GM19240 (cell line): ENCODE data around the gene VSTM2B.

ENCODE experiments used
- DNase-seq: peaks from one replicate; pipeline ENCODE4 v3.0.0; 2011; ENCODE audit warnings: low spot score; ENCODE audit not compliant: insufficient read length

VSTM2B gene

DNA sequence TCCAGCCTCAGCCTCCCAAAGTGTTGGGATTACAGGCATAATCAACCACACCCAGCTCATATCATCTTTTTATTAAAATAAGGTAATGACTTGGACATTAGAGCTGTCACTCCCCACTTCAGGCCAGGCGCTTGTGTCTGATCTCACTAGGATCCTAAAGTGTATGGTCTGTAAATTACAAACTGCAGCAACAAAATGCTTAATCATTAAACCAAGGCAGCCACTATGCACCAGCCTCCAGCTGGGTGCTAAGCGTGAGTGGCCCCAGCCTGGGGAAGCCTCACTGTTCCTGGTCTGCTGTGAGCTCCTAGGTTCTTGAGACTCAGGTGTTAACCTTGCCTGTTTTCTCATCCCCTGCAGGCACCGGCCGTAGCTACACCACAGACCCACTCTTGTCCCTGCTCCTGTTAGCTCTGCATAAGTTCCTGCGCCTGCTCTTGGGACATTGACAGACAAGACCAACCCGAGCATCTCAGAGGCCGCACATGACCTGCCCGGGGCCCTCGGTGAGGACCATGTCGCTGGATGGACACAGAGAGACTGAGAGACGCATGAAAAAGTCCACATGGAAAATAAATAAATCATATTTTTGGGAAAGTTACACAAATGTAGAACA lies 37.8 kb downstream of the VSTM2B start:
- no peak for DNase-seq

DNA sequence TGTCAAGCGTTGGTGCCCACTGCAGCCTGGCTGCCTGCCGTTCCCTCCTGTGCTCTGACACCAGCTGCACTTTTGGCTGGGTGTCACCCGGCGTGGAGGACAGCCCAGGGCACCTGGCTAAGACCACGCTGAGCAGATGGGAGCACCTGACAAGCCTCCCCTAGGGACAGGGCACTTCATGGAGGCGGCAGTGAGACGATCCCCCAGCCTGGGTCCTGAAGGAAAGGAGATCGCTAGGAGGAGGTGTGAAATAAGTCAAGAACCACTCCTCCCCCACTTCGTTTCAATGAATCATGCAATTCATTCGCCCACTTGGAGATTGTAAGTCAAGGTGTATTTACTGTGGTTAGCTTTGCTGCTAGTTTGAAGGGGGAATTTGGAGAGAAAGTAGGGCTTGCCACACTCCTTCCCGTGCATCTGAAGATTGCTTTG lies 38.8 kb downstream of the VSTM2B start:
- no peak for DNase-seq

DNA sequence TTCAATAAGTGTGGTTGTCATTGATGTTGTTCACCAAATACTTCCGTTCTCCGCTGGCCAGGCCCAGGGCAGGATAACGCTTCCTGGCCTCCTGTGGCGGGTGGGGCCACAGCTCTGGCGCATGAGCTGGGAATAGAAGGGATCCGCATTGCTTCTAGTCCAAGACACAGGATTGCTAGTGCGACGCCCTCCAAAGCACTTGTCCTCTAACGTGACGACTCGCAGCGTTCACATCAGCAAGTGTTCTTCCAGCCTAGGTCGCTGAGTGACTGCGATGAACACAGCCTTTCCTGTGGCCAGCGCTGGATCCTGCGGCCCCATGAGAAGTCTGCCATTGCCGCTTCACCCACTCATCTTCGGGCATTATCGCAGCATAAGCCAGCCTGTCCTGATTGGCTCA lies 39.4 kb downstream of the VSTM2B start:
- DNase-seq, result no peak

DNA sequence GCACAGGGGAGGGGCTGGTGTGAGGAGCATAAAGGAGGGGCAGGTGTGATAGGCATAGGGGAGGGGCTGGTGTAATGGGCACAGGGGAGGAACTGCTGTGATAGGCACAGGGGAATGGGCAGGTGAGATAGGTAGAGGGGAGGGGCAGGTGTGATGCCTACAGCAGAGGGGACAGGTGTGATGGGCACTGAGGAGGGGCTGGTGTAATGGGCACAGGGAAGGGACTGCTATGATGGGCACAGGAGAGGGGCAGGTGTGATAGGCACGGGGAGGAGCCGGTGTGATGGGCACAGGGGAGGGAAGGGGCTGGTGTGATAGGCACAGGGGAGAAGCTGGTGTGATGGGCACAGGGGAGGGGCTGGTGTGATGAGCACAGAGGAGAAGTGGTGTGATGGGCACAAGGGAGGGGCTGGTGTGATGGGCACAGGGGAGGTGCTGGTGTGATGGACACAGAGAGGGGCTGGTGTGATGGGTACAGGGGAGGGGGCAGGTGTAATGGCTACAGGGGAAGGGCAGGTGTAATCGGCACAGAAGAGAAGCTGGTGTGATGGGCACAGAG lies 40.8 kb downstream of the VSTM2B start:
- no peak for DNase-seq

DNA sequence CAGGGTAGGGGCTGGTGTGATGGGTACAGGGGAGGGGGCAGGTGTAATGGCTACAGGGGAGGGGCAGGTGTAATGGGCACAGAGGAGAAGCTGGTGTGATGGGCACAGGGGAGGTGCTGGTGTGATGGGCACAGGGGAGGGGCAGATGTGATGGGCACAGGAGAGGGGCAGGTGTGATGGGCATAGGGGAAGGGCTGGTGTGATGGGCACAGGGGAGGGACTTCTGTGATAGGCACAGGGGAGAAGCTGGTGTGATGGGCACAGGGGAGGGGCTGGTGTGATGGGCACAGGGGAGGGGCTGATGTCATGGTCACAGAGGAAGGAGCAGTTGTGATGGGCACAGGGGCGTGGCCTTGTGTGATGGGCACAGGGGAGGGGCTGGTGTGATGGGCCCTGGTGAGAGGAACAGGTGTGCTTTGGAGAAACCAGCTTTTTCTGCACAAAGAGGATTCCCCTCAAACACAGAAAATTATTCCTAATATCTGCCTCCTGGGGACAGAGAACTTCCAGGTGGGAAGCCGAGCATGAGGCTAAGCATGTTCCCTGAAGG lies 41.6 kb downstream of the VSTM2B start:
- DNase-seq, result no peak

DNA sequence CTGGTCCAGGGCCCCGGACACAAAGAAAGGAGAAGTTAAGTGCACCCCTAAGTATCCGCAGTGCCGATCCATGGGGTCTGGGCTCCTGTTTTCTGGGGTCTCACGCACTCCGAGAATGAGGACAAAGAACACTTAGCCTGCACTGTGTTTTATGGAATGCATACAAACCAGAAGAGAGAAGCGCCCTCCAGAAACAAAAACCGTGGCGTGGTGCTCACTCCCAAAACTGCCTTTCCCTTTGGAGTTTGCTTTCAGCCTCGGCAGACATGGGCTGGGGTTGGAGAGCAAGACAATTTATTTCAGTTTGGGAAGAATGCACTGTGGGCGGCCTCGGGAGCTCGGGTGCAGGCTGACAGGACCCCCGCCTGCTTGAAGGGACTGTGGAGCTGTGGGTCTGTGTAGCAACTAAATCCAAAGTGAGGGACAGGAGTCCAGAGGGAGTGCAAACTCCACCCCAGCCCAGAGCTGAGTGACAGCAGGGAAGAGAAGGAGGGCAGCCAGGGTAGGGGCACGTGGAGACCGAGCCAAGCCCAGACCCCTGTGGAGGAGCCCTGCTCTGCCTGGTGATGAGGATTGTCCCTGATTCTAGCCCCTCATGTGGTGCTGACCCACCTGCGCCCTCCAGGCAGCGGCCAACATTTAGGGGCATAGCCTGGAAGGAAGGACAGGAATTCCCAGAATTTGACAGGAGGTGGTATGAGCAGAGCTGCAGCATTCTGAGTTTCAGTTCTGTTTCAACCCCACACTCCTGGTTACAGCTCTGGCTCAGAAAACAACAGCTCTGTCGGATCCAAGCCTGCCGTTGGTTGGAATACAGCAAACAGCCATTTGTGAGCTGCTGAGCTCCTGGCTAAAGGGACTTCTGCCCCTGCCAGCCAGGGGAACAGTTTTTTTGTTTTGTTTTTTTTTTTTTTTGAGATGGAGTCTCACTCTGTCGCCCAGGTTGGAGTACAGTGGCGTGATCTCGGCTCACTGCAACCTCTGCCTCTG lies 42.5 kb downstream of the VSTM2B start:
- DNase-seq, result no peak

DNA sequence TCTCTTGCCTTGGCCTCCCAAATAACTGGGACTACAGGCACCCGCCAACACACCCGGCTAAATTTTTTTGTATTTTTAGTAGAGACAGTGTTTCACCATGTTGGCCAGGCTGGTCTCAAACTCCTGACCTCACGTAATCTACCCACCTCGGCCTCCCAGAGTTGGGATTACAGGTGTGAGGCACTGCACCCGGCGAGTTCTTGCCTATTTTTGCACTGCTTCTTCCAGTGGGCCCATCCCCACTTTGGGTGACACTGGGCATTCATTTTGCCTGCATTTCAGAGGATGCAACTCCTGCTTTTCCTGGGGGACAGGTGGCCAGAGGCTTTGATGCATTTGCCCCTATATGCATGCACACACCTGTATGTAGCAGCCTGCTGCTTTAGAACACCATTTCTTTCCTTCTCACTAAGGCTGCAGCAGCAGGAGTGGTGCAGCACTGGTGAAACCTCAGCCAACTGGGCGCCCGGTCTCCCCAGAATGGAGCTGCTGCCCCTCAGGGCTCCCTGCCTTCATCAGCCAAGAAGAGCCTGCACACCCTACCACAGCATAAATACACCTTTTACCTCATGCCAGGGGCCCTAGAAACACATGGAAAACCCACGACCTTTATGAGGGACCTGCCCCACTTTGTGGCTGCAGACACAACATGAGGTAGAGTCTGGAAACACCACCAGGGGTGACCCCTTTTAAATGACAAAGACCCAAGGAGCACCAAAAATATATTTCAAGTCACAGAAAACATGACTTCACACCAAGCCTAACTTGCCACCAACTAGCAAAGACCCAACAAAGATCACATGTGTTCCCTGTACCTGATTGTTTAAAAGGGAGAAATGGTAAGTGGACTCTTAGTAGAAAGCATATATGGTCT lies 43.5 kb downstream of the VSTM2B start:
- DNase-seq, result no peak

DNA sequence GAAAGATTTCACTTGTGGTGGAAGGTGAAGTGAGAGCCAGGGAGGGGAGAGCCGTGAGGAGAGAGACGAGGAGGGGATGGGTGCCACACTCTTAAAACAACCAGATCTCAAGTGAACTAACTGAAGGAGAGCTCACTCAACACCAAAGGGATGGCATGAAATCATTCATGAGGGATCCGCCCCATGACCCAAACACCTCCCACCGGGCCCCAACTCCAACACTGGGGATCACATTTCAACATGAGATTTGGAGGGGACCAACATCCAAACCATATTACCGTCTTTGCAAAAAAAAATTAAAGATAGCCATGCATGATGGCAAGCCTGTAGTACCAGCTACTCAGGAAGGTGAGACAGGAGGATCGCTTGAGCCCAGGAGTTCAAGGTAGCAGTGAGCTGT lies 45.4 kb downstream of the VSTM2B start:
- DNase-seq, result no peak

DNA sequence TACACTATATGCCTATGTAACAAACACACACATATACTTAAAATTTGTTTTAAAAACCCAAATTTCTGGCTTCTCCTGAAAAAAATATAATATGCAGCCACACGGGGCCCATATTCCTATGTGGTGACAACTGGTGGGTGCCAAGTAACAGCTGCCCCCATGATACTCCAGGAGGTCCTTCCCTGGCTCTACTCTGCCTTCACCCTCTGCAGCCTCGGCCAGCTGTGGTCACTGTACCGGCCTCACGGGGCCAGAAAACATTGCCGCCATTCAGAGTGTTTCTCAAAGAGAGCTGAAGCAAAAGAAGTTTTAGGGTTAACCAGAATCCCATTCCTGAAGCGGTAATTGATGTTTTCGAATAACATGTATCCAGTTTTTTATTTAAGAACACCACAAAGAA lies 47.7 kb downstream of the VSTM2B start:
- no peak for DNase-seq

DNA sequence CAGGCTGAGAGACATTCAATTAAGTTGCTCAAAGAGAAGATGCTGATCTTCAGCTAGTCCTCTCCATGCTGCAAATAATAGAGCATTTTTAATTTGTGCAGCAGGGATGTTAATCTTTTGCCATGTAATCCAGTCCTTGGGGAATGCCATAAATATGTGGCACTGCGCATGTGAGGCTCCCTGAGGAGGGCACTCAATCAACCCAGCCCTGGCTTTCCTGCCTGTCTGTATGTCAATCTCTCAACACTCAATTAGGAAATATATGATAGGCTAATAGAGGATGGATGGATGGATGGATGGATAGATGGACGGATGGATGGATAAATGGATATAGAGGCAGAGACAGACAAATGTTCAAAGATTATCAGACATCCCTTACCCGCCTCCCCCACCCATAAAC lies 48.7 kb downstream of the VSTM2B start:
- no peak for DNase-seq

DNA sequence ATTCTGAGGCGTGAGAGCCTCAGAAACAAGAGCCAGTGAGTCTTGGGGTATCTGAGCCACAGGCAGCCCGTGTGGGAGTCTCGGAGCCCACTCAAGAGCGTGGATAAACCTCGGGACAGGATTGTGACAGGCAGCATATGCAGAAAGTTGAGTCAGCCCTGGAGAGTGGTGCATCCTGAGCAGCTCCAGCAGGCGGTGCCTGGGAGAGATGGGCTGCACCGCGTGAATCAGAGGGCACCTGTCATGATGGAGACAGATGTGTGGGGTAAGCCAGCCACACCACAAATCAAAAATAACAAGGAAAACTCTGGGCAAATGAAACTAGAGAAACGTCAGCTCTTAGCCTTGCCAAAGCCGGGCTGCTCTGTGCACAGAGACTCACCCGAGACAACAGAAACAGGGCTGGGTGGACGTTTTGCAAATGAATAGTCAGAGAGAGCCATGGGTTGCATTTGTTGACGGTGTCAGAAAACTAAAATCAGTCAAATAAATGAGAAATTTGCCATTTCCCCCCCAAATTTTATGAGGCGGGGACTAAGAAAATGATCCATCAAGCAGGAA lies 50.3 kb downstream of the VSTM2B start:
- no peak for DNase-seq

DNA sequence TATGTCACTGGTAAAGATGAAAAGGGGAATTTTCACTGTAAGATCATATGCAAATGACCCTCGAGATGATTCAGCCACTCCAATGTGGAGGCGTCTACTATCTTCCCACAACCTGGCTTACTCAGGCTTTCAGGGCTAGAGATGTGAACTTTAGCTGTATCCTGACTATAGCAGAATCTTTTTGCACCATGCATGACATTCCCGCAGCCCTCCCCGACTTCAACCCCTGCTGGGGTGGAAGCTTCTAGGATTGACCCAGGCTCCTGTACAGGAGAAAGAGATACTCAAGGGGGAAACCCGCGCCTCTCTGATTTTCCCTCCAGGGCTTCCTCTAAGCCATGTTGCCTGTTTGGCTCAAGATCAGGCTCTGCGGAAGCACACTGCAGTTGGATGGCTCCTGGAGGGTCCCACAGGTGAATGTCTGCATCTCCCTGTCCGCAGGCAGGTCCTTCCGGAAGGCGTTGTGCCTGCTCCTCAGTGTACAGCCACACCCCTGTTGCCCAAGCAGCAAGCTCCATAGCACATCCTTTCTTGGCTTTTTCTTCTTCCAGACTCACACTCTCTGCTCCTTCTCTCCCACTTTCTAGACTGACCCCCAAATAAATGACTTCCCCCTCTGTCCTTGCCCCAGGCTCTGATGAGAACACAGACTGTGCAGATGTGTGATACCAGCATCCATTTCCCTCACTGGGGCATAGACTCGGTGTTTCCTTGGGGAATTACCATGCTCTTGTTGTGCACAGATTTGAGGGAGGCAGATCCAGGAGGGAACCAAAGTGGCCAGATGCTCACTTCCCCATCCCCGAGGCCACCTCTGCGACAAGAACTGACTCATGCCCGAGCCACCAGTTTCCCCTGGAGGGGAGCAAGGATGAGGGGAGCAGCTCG lies 51.2 kb downstream of the VSTM2B start:
- peak; percentile 9 for DNase-seq

DNA sequence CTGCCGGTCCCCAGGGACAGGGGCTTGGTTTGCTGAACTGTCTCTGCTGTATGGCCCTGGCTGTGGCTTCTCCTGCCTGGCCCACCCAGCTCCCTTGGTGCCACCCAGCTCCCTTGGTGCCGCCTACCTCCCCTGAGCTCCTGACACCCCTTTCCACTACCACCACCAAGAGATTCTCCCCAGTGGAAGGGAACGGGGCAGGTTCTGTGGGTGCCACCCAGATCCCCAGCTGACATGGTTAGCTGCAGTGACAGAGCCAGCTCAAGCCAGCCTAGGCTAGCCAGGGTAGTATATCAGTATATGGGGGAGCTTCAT lies 51.8 kb downstream of the VSTM2B start:
- DNase-seq, result no peak

DNA sequence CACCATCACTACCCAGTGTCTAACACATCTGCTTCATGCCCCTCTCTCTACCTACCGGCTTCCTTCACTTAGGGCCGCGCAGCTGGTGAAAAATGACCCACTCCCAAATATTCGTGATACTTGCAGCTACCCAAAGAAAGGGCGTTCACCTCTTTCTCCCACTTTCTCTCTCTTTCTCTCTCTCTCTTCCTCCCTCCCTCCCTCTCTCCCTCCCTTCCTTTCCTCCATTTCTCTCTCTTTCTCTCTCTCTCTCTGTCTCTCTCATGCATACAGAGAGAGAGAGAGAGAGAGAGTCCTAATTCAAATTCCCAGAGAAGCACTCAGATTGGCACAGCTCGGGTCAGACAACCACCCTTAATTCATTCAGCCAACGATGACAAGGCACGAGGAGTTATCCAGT lies 52.6 kb downstream of the VSTM2B start:
- DNase-seq, result no peak

DNA sequence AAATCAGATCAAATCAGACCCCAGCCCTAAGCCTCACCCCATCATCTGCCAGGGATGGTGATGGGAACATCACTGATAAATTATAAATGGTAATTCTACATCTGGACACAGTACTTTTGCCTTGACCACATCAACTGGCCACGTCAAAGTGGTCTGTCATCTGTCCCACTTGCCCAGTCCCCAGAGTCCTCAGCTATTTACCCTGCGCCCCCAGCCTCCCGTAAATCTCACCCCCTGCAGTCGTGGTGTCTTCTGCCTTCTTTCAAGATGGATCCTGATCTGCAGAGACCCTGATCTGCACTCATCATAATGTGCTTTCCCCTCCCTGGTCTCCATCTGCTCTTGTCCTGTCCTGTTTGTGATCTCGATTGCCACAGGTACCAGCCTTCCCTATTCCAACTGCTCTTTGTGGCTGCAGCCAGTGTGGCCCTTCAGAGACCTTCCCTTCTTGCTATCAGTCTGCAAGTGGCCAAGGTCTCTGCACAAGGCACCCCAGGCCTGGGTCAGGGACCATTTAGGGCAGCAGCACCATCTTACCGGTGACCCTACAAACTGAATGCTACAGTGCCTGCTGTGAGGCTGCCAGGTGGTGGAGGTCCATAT lies 53.6 kb downstream of the VSTM2B start:
- no peak for DNase-seq

DNA sequence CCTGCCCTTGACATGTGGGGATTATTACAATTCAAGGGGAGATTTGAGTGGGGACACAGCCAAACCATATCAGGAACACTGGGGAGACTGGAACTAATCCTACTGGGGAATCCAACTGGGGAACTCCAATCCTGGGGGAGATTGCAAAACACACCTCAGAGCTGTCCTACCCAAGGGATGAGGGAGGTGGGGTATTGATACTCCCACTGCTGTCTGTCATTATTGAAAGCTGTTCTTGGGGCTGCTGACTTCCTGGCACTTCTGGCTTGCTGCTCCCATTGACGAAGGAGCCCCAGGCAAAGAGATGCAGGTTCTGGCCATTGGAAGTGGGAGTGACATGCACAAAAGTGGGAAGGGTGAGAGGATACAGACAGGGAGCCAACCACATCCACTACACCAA lies 55.6 kb downstream of the VSTM2B start:
- no peak for DNase-seq

DNA sequence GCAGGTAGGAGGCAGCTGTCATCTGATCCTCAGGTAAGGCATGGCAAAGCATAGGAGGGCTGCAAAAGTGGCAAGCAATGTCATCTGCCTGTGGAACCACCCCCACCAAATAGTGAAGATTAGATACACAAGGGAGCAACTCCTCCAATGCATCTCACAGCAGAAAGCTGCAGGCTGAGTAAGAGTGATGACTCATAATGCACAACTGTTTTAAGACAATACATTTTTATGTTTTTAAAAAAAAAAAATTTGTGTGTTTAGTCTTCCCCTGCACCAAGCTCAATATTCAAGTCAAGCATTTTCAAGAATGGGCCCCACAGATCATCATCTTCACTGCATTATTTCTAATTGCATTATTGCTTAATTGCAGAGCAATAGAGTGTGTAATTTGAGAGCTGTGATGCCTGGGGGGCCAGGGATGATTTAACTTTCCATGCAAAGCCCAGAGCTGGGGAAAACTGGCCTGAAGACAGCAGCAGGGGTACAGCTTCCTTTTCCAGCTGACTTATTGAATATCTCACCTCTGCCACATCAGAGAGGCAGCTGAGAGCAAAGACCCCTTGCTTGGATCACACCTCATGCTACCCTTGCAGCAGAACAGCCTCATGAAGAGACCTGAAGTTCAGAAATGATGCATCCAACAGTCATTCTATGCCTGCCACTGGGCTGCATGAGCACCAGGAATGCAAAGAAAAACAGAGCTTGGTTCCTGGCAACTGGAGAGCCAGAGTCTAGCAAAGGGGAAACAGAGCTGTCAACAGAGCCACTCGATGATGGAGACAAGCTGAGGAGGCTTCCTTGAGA lies 57.6 kb downstream of the VSTM2B start:
- DNase-seq, result no peak

DNA sequence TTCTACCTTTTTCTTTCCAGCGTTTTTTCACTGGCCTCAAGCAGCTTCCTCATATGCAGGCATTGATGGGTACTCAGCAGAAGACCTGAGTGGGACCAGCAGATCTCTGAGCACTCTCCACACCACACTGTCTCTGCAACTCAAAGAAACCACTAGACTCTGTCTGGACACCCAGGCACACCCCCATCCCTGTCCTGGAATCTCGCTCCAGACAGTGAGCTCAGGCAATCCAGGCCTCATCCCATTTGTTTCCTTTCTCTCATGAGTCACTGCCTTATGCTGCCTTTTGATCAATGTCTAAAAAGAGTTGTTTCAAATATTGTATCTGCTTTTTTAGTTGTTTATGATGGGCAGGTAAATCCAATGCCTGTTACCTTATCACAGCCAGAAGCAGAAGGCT lies 60.6 kb downstream of the VSTM2B start:
- DNase-seq, result no peak

DNA sequence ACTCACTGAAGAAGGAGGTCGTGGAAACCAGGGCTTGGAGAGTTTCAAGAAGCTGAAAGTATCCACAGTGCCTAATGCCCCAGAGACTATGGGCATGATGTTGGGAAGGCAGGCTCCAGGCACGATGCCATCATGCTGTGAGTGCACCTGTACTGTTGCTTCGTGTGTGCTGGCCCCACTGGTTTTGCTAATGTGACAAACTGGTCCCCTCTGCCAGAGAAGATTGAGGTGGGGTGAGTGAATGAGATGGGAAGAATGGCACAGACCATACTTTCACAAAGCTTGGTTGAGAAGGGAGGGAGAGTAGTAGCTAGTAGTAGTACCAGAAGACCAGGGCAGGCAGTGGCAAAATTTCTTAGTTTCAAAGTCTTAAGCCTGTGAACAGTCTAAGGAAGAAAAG lies 61.3 kb downstream of the VSTM2B start:
- no peak for DNase-seq
